MM.1S (cell line): ENCODE measurements around the gene STIM1.

Experiments
- DNase-seq: peaks from one replicate; pipeline ENCODE4 v3.0.0-alpha.2; 2015
- H2AFZ ChIP-seq: fragments of 300-600 bp; sonication (generic); 2 replicates; pipeline ENCODE4 v1.6.0; 2016; ENCODE audit warnings: antibody characterized with exemption, low read length
- H3F3A ChIP-seq: fragments of 300-600 bp; sonication (generic); 2 replicates; pipeline ENCODE4 v1.6.1; 2016; ENCODE audit warnings: mild to moderate bottlenecking, antibody characterized with exemption, low read length, moderate library complexity, mixed read lengths; ENCODE audit not compliant: insufficient read depth
- H3K27ac ChIP-seq: fragments of 300-600 bp; sonication (generic); 2 replicates; pipeline ENCODE4 v1.5.1; 2016; ENCODE audit warnings: mild to moderate bottlenecking, low read length
- H3K27me3 ChIP-seq: fragments of 300-600 bp; sonication (generic); replicated peaks from 2 replicates; pipeline ENCODE4 v1.6.0; 2016; ENCODE audit warnings: low read length; ENCODE audit not compliant: insufficient read depth
- H3K36me3 ChIP-seq: fragments of 300-600 bp; sonication (generic); replicated peaks from 2 replicates; pipeline ENCODE4 v1.6.1; 2016; ENCODE audit warnings: mild to moderate bottlenecking, low read length, mixed read lengths; ENCODE audit not compliant: insufficient read depth
- H3K4me1 ChIP-seq: fragments of 300-600 bp; sonication (generic); 2 replicates; pipeline ENCODE4 v1.6.1; 2016; ENCODE audit warnings: low read length, mixed read lengths
- H3K4me2 ChIP-seq: fragments of 300-600 bp; sonication (generic); 2 replicates; pipeline ENCODE4 v1.6.0; 2016; ENCODE audit warnings: low read depth, low read length
- H3K4me3 ChIP-seq: fragments of 300-600 bp; sonication (generic); 2 replicates; pipeline ENCODE4 v1.5.1; 2016; ENCODE audit warnings: low read length, mixed read lengths
- H3K79me2 ChIP-seq: fragments of 300-600 bp; sonication (generic); 2 replicates; pipeline ENCODE4 v1.6.1; 2016; ENCODE audit warnings: mixed run types, low read length, mixed read lengths
- H3K9ac ChIP-seq: fragments of 300-600 bp; sonication (generic); 2 replicates; pipeline ENCODE4 v1.6.1; 2016; ENCODE audit warnings: low read length, mixed read lengths
- H3K9me2 ChIP-seq: fragments of 300-600 bp; sonication (generic); replicated peaks from 2 replicates; pipeline ENCODE4 v1.6.1; 2016; ENCODE audit warnings: mild to moderate bottlenecking, low read length, mixed read lengths; ENCODE audit not compliant: insufficient read depth
- H3K9me3 ChIP-seq: fragments of 300-600 bp; sonication (generic); replicated peaks from 2 replicates; pipeline ENCODE4 v1.6.1; 2016; ENCODE audit warnings: mild to moderate bottlenecking, low read length, mixed read lengths; ENCODE audit not compliant: insufficient read depth
- H4K20me1 ChIP-seq: fragments of 300-600 bp; sonication (generic); 2 replicates; pipeline ENCODE4 v1.6.1; 2016; ENCODE audit warnings: mild to moderate bottlenecking, low read length, moderate library complexity, mixed read lengths; ENCODE audit not compliant: insufficient read depth
- EZH2 ChIP-seq: fragments of 300-600 bp; sonication (generic); optimal IDR thresholded peaks from 2 replicates; pipeline ENCODE3; 2017; ENCODE audit warnings: low read depth, mild to moderate bottlenecking, antibody characterized with exemption, low read length, mixed read lengths
- EZH2phosphoT487 ChIP-seq: fragments of 300-600 bp; sonication (generic); IDR thresholded peaks from 2 replicates; pipeline ENCODE4 v1.6.1; 2018; ENCODE audit warnings: antibody characterized with exemption, low read length
- TF ChIP-seq, protein P1 (sequence below): fragments of 300-600 bp; sonication (generic); IDR thresholded peaks from 2 replicates; pipeline ENCODE4 v1.5.1; 2016; ENCODE audit warnings: antibody characterized with exemption, low read length, mixed read lengths

Gene STIM1

GRCh38 chr11:3981084-3981633, 125.7 kb downstream of the STIM1 start:
- Histone ChIP-seq H3K36me3 (no peaks in the 10 kb centered on the region), H2AFZ (no peak overlapping the region), H3K9ac (no peak overlapping the region), H3K79me2 (peaks cover 69% of the 10 kb centered on the region), H3K27ac (no peak overlapping the region), H3K9me3 (no peaks in the 10 kb centered on the region), H3F3A (no peaks in the 10 kb centered on the region), H3K9me2 (no peaks in the 10 kb centered on the region), H3K4me1 (no peaks in the 10 kb centered on the region), H4K20me1 (peaks cover 3% of the 10 kb centered on the region; the same call in 1 of the 2 replicates), H3K4me2 (no peak overlapping the region), H3K27me3 (no peaks in the 10 kb centered on the region), H3K4me3 (no peak overlapping the region)
- no peak for DNase-seq
- TF ChIP-seq, protein P1, sequence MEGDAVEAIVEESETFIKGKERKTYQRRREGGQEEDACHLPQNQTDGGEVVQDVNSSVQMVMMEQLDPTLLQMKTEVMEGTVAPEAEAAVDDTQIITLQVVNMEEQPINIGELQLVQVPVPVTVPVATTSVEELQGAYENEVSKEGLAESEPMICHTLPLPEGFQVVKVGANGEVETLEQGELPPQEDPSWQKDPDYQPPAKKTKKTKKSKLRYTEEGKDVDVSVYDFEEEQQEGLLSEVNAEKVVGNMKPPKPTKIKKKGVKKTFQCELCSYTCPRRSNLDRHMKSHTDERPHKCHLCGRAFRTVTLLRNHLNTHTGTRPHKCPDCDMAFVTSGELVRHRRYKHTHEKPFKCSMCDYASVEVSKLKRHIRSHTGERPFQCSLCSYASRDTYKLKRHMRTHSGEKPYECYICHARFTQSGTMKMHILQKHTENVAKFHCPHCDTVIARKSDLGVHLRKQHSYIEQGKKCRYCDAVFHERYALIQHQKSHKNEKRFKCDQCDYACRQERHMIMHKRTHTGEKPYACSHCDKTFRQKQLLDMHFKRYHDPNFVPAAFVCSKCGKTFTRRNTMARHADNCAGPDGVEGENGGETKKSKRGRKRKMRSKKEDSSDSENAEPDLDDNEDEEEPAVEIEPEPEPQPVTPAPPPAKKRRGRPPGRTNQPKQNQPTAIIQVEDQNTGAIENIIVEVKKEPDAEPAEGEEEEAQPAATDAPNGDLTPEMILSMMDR: no peak
- no peak for TF ChIP-seq EZH2
- TF ChIP-seq EZH2phosphoT487: no peak

- no peaks in the 10 kb centered on the region for H3K9me3 ChIP-seq
- peaks cover 3% of the 10 kb centered on the region; the same call in 1 of the 2 replicates for H4K20me1 ChIP-seq
- no peak for DNase-seq
- no peaks in the 10 kb centered on the region for H3K27me3 ChIP-seq
- H3K4me3 ChIP-seq: no peak overlapping the region
- H3K4me1 ChIP-seq: no peaks in the 10 kb centered on the region
- H3K9me2 ChIP-seq: no peaks in the 10 kb centered on the region
- TF ChIP-seq EZH2 (no peak), EZH2phosphoT487 (no peak)
- TF ChIP-seq, protein P1: no peak
- no peak overlapping the region for H3K4me2 ChIP-seq
- H3K9ac ChIP-seq: no peak overlapping the region
- H2AFZ ChIP-seq: no peak overlapping the region
- peaks cover 76% of the 10 kb centered on the region for H3K79me2 ChIP-seq
- no peak overlapping the region for H3K27ac ChIP-seq
- H3F3A ChIP-seq: no peaks in the 10 kb centered on the region
- no peaks in the 10 kb centered on the region for H3K36me3 ChIP-seq
Observed at GRCh38 chr11:3982431-3982830, 127.0 kb downstream of the STIM1 start.

DNA sequence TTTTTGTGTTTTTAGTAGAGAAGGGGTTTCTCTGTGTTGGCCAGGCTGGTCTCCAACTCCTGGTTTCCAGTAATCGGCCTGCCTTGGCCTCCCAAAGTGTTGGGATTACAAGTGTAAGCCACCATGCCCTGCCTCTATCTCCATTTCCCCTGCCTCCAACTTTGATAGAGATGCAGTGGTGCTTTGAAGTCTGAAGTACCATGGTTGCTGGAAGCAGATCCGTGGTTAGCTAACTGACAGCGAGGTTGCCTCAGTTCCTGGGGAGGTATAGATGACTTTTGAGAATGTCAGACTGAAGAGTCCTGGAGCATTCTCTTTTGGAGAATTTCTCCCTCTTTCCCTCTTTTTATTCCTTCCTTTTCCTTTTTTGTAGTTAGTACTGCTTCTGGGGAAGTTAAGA, 127.6 kb downstream of the STIM1 start:
- TF ChIP-seq EZH2phosphoT487: no peak
- TF ChIP-seq, protein P1: no peak
- no peak for TF ChIP-seq EZH2
- Histone ChIP-seq H3K27me3 (no peaks in the 10 kb centered on the region), H3K4me1 (no peaks in the 10 kb centered on the region), H4K20me1 (peaks cover 3% of the 10 kb centered on the region; the same call in 1 of the 2 replicates), H3F3A (no peaks in the 10 kb centered on the region), H3K4me2 (no peak overlapping the region), H3K9ac (no peak overlapping the region), H3K36me3 (no peaks in the 10 kb centered on the region), H2AFZ (no peak overlapping the region), H3K9me2 (no peaks in the 10 kb centered on the region), H3K9me3 (no peaks in the 10 kb centered on the region), H3K79me2 (peaks cover 77% of the 10 kb centered on the region), H3K4me3 (no peak overlapping the region), H3K27ac (no peak overlapping the region)
- DNase-seq: no peak
